Measurements from ENCODE around the gene SLC2A2.
"Not testable (repeated sequence)": the region's sequence is repeated elsewhere in the genome, so short reads cannot be mapped to it uniquely, and the experiment has no call there.

SLC2A2 gene

DNA sequence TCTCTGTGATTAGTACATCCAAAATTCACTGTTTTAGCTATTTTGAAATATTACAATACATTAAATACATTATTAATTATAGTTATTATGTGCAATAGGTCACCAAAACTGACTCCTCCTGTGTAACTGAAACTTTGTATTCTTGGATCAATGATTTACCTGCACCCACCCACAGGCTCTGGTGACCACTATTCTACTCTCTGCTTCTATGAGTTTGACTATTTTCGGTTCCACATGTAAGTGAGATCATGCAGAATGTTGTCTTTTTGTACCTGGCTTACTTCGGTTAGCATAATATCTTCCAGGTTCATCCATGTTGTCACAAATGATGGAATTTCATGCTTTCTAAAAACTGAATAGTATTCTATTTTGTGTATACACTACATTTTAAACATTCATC is 43.8 kb downstream of the SLC2A2 start:
- no peak for DNase-seq

DNA sequence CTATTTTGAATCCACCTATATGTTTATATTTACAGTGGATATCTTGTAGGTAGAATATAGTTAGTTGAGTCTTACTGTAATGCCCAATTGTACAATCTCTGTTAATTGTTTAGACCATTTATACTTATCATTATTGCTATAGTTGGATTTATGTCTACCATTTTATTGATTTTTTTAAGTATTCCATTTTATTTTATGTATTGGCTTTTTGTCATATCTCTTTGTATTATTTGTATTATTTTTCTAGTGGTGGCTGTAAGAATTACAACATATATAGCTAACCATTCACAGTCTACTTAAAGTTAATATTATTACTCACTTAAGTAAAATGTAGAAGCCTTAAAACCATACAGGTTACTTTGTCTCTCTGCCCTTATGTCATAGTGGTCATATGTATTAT is 46.1 kb downstream of the SLC2A2 start:
- no peak for DNase-seq

DNA sequence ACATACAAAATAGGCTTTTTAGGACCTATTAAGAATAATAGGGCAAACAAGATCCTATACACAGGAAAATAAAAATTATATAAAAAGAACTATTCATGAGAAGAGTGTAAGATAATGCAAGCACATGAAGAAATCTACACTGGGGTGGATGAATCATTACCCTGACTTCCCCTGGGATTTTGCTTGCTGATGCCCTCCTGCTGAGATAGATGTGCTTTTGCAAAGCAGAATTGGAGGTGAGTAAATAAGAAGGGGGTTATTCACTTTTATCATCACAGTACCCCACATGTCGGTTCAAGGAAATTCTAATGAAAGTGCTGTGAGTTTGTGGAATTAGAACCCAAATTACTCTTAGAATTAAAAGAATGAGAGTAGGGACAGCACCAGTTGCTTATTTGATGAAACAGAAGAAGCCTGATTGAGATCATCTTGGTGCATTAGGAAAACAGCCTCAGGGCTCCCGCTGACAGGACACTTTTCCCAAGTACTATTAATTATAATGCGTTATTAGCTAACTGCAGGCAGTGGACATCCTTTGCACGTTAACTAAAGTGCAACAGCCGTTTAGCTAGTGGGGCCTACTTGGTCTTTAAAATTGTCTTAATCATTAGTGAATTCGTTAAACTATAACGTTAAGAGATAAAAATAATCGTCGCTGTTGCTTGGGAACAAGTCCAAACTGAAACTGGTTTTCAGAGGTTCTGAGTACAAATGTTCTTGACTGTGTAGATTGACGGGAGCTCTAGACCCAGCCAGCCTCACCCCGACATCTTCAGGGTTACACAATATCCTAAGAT is 48.4 kb downstream of the SLC2A2 start:
- DNase-seq, result no peak

DNA sequence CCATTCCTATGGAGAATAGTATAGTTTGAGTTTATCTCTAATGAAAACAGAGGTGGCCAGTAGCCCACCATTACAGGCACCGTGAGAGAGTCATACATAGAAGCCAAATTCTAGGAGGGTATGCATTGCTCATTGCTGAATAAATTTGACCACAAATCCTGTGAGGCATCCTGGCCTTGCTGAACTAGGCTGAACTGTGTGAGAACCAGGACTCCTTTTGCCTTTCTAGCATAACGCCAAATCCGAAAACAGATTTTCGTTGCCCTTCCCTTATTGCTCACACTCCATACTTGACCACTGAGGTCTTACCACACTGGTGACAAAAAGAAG is 50.4 kb downstream of the SLC2A2 start:
- no peak for DNase-seq

DNA sequence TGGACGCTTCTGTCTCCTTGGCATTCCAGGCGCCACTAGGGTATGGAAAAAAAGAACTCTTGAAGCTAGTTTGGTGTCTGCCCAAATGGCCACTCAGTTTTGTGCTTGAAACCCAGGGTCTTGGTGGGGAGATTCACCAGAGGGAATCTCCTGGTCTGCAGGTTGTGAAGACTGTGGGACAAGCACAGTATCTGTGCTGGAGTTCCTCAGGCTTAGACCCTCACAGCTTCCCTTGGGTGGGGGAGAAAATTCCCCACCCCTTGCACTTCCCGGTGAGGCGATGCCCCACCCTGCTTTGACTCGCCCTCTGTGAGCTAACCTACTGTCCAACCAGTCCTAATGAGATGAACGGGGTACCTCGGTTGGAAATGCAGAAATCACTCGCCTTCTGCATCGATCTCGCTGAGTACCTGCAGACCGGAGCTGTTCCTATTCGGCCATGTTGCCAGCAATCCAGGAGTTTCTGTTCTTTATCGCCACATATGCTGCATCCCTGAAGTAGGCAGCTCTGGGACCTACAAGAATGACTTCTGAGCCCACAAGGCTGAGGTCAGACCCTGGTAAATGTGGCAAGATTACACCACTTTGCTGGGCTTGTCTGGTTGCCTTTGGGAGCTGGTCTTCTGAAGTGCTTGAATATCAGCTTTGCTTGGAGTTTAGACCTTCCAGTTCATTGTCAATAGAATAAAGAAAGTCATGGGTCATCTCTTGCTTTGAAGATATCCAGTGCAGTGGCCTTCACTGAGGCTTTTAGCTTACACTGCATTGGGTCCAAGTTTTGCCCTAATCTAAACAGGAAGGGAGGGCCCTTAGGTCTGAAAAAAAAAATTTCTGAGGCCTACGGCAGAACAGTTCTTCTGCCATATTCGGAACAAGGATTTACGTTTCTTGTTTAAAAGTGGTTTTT is 51.0 kb downstream of the SLC2A2 start:
- DNase-seq, result no peak

DNA sequence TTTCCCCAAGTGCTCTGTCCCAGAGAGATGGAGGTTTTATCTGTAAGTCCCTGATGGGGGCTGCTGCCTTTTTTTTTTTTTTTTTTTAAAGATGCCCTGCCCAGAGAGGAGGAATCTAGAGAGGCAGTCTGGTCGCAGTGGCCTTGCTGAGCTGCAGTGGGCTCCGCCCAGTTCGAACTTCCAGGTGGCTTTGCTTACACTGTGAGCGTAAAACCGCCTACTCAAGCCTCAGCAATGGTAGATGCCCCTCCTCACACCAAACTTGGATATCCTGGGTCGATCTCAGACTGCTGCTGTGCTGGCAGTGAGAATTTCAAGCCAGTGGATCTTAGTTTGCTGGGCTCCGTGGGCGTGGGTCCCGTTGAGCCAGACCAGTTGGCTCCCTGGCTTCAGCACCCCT is 51.6 kb downstream of the SLC2A2 start:
- no peak for DNase-seq

DNA sequence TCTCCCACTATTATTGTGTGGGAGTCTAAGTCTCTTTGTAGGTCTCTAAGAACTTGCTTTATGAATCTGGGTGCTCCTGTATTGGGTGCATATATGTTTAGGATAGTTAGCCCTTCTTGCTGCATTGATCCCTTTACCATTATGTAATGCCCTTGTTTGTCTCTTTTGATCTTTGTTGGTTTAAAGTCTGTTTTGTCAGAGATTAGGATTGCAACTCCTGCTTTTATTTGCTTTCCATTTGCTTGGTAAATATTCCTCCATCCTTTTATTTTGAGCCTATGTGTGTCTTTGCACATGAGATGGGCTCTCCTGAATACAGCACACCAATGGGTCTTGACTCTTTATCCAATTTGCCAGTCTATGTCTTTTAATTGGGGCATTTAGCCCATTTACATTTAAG is 53.6 kb downstream of the SLC2A2 start:
- not testable (repeated sequence) for DNase-seq

DNA sequence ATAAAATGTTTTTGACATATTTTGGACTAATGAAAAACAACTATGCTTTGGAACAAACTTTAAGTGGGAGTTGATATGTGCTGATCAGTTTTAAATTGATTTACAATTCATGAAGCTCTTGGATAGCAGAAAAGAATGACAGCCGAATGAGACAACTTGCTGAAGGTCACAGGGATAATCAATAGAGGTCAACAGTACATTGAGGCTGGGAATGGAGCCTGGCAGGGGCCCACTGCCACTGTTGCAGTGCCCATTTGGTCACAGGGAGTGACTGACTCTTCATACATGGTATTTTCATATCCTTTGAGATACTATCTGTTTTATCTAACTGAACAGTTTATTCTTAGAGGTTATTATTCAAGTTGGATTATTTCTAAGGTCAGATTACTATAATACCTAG is 59.4 kb downstream of the SLC2A2 start:
- no peak for DNase-seq

DNA sequence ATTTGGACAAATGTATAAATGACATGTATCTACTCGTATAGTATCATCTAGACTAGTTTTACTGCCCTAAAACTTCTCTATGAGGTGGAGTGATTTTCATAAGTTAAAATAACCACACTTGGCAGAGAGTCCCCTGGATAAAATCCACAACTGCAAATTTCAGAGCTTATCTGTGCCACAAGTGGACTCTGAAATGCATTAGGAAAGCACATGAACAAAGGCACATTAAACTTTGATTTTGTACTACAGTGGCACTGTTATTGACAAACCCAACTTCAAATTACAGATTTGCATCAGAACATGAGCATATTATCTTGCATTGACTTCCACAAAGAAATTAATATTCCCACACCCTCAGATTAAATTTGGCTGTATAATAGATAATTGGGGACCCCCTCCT is 60.0 kb downstream of the SLC2A2 start:
- DNase-seq, result no peak

DNA sequence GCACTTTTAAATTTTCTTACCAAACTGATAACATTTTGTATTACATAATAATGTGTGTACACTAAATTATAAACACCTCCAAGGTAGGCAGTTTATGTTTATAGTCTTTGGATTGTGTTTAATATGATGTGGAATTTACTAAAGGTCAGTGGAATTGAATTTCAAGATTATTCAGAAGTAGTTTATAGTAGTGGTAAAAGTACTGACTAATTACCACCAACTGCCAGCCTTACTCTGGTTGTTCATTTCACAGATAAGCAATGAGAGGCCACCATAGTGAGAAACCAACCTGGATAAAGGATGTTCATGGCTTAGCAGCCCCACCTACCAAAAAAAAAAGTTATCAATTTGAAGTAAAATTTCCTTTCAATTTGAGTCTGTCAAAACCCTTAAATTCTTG is 64.1 kb downstream of the SLC2A2 start:
- no peak for DNase-seq

DNA sequence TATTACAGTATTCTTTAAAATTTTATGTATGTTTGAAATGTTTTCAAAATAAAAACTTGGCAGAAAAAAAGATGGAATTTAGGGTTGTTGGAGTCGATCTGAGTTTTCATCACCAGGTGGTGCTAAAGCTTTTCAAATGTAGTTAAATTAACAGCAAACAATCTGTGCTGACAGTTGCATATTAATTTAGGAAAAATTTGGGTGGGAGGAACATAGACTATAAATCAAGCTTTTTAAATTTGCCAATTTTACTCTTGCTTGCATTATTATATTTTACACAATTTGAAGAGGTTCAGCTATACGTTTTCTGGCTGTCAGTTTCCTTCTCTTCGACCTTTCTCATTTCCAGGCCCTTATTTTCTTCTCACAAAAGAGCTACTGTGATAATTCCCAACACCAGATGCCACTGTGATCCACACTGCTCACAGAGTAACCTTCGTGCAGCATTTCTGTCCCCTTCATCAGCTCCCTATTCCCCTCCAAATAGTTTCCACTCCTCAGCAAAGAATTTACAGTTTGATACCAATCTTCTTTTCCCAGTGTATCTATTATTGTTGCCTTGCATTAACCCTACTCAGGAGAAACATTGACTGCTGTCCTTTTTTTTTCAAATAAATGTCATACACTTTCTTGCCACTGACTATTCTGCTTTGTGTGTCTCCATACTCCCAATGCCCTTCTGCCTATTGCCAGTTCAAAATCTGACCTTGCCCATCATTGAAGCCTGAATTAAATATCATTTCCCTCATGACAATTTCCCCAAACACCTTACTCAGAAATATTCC is 64.7 kb downstream of the SLC2A2 start:
- no peak for DNase-seq

DNA sequence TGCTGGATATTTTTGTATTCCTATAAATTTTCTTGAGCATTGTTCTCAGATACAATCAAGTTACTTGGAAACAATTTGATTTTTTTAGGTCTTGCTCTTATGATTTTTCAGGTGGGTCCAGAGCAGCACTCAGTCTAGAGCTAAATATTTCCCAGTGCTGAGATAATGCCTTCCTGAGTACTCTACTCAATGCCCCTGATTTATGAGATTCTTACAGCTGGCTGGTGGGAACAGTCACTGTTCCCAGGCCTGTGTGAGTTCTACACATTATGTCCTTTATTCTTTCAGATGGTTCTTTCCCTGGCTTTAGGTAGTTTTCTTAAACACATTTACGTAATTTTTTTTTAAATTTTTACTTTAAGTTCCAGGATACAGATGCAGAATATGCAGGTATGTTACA is 67.1 kb downstream of the SLC2A2 start:
- no peak for DNase-seq

DNA sequence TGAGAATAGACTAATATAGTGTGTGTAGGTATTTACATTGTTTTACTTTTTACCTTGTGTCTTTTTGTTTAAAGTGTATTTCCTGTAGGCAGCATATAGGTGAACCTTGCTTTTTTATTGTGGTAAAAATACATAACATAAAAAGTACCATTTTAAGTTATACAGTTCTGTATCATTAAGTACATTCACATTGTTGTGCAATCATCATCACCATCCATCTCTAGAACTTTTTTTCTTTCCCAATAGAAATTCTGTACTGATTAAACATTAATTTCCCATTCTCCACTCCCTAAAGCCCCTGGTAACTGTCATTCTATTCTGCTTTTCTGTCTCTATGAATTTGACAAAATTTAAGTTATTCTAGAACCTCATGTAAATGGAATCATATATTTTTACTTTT is 69.9 kb downstream of the SLC2A2 start:
- no peak for DNase-seq

DNA sequence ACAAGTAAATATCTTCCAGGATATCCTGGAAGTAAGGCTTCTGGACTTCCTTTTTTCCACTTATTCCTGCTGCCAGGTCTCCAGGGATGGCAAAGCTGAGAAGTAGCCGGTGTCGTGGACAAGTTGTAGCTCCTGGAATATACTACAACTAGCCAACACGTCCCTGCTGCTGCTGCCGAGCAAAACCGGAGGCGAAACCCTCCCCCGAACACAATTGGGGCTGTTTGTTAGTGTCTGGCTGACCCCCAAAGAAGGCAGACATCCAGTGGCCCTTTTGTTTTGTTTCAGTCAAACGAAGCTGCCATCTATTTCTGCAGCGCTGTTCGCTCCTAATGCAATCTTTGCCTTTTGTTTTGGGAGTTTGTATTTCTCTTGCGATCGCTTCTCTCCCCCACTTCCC is 72.8 kb downstream of the SLC2A2 start:
- no peak for DNase-seq

DNA sequence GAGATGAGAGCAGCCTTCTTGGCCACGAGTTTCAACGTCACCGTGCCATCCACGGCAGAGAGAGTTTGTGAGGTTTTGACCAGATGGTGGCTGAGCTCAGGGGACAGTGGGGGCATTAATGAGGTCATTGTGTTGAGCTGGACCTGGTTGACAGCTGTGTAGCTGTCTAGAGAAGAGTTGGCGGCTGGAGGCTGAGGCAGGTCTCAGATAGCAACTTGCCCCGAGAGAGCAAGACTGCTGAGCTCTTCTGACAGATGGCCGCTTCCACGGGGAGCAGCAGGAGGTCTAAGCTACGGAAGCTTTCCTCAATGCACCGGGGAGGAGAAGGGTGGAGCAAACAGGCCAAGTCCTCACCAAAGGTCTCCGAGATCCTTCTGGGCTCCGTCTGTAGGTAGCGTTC is 73.3 kb downstream of the SLC2A2 start:
- no peak for DNase-seq

DNA sequence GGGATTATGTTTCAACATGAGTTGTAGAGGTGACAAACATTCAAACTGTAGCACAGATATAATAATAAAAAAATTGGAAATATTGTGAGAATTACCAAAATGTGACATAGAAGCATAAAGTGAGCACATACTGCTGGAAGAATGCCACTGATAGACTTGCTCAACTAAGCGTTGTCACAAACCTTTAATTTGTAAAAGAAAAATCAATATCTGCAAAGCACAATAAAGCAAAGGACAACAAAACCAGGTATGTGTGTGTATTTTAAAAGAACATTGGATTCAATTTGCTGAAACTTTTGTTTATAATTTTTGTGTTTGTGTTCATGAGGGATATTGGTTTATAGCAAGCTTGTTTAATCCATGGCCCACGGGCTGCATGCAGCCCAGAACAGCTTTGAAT is 77.3 kb downstream of the SLC2A2 start:
- DNase-seq, result no peak

DNA sequence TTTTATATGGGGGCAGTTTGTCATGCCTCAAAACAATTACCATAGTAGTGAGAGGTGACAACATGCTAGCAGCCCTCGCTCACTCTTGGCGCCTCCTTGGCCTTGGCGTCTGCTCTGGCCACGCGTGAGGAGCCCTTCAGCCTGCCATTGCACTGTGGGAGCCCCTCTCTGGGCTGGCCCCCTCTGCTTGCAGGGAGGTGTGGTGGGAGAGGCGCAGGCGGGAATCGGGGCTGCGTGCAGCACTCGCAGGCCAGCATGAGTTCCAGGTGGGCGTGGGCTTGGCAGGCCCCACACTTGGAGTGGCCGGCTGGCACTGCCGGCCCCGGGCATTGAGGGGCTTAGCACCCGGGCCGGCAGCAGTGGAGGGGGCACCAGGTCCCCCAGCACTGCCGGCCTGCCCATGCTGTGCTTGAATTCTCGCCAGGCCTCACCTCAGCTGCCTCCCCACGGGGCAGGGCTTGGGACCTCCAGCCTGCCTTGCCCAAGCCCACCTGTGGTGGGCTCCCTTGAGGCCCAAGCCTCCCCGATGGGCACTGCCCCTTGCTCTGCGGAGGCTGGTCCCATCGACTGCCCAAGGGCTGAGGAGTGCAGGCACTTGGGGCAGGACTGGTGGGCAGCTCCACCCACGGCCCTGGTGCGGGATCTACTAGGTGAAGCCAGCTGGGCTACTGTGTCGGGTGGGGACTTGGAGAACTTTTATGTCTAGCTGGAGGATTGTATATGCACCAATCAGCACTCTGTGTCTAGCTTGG is 79.3 kb downstream of the SLC2A2 start:
- DNase-seq, result no peak
